ENCODE measurements around the gene PCP4L1.

The PCP4L1 gene

DNA sequence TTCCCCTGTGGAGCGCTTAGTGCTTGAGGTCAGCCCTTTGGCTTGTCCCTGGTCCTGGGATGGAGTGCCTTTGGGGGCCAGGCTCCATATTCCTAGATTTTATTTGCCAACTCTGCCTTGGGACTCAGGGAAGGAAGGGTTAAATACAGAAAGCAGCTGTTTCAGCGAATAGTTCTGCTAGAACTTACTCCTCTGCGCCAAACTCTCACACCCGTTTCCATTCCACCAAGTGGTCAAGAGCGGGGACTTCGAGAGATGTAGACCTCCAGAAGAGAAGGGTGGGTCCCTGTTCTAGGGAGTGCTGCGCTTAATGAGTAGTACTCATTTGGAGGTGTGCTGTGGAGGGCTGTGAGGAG is 33.4 kb upstream of the PCP4L1 start:
- DNase-seq (ENCODE audit: low read depth), result no peak
- H3K4me3 ChIP-seq (ENCODE audit: low read length), result no peak overlapping the region
- TF ChIP-seq, protein P1, sequence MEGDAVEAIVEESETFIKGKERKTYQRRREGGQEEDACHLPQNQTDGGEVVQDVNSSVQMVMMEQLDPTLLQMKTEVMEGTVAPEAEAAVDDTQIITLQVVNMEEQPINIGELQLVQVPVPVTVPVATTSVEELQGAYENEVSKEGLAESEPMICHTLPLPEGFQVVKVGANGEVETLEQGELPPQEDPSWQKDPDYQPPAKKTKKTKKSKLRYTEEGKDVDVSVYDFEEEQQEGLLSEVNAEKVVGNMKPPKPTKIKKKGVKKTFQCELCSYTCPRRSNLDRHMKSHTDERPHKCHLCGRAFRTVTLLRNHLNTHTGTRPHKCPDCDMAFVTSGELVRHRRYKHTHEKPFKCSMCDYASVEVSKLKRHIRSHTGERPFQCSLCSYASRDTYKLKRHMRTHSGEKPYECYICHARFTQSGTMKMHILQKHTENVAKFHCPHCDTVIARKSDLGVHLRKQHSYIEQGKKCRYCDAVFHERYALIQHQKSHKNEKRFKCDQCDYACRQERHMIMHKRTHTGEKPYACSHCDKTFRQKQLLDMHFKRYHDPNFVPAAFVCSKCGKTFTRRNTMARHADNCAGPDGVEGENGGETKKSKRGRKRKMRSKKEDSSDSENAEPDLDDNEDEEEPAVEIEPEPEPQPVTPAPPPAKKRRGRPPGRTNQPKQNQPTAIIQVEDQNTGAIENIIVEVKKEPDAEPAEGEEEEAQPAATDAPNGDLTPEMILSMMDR (IDR thresholded peaks at IDR 0.05; ENCODE audit: insufficient read depth, low read depth, low read length, missing control alignments), result no peak

DNA sequence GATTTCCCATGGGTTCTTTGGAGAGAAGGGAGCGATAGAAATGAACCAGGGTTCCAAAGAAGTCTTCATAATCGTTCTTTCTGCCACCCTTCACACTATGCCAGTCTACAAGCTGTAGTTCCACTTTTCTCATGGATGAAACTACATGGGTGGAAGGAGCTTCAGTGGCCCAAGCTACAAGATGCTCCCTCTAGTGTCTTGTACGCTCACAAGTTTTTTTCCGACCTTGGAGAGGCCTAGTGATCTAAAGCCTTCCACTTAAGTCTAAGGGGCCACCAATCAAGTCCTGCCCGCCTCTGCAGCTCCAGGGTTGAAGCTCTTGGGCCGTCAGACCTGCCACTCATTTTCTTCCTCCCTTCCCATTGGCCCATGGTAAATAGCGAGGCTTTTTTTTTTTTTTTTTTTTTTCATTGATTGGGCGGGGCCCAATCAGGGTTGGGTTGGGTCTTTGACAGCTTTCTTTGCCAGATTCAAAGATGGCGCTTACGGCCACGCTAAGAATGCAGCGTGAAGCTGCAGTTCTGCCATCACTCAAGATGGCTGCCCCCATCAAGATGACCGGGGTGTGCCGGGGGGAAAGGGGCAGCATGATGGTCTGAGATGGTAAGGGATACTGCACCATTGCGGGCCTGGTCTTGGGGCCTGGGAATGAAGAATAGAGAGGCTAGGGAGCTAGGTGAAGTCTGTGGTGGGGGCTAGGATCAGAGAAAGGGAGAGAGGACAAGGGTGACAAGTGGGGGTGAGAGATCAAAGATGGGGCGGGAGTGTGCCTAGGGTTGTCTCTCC is 32.8 kb upstream of the PCP4L1 start, which contains the start of gene TOMM40L:
Gene TOMM40L (plus strand): TSS at position 527 of the 786 bp plus-strand sequence. CDS start 430 bp downstream, outside the sequence.
- peak within 1 kb of the TSS; percentile 98 for H3K4me3 ChIP-seq (ENCODE audit: low read length)
- peak; percentile 99 for DNase-seq (ENCODE audit: low read depth)
- TF ChIP-seq, protein P1 (IDR thresholded peaks at IDR 0.05; ENCODE audit: insufficient read depth, low read depth, low read length, missing control alignments), result peak; percentile 69

- DNase-seq (ENCODE audit: low read depth), result no peak
- TF ChIP-seq, protein P1 (IDR thresholded peaks at IDR 0.05; ENCODE audit: insufficient read depth, low read depth, low read length, missing control alignments), result no peak
- peak overlapping the region; percentile 98 for H3K4me3 ChIP-seq (ENCODE audit: low read length)
These were observed 32.2 kb upstream of the PCP4L1 start for GRCh38 chr1:161226320-161226711.

GRCh38 chr1:161226759-161227158 is 31.8 kb upstream of the PCP4L1 start:
- peak overlapping the region; percentile 98 for H3K4me3 ChIP-seq (ENCODE audit: low read length)
- no peak for DNase-seq (ENCODE audit: low read depth)
- TF ChIP-seq, protein P1 (IDR thresholded peaks at IDR 0.05; ENCODE audit: insufficient read depth, low read depth, low read length, missing control alignments), result no peak

DNA sequence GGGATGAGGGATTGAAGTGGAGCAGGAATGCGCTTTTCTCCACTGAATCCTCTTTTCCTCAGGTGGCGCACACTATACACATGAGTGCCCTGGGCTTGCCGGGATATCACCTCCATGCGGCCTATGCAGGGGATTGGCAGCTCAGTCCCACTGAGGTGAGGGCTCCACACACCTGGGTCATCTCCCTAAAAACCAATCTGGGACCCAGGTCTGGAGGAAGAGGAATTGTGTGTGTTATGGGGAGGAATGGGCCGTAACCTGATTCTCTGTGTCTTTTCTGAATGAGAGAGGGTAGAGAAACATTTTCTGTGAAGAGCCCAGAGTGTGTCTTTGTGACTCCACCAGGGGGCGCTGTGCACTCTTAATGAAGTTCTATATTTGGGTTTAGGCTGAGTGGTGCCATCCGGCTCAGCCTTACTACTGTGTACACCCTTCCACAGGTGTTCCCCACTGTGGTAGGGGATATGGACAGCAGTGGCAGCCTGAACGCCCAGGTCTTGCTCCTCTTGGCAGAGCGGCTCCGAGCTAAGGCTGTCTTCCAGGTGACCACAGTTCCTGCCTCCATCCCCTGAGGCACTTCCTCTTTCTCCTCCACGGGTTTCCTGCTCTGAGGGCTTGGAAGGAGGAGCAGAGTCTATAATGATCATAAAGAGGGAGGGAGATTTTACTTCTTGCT is 31.2 kb upstream of the PCP4L1 start:
- TF ChIP-seq, protein P1 (IDR thresholded peaks at IDR 0.05; ENCODE audit: insufficient read depth, low read depth, low read length, missing control alignments), result peak; percentile 81
- DNase-seq (ENCODE audit: low read depth), result peak; percentile 81
- peak overlapping the region; percentile 98 for H3K4me3 ChIP-seq (ENCODE audit: low read length)

DNA sequence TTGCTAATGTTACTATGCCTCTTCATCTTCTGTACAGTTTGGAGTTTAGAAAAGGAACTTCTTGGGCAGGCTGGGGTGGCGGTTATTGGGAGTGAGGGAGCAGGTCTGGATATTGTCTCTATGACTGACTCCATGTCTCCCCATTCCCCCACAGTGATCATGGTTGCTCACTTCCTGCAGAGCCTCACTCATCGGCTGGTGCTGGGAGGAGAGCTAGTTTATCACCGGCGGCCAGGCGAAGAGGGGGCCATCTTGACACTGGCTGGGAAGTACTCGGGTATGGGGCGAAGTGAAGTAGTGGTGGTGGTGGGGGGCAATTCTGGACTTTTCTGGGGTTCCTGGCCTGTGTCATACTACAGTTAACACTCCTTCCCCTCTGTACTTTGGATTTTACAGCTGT is 30.5 kb upstream of the PCP4L1 start:
- no peak for DNase-seq (ENCODE audit: low read depth)
- no peak overlapping the region for H3K4me3 ChIP-seq (ENCODE audit: low read length)
- TF ChIP-seq, protein P1 (IDR thresholded peaks at IDR 0.05; ENCODE audit: insufficient read depth, low read depth, low read length, missing control alignments), result no peak
